Natural killer cell treated with Interleukin-12 subunit alpha and Interleukin-12 subunit beta and Interleukin-15 and Interleukin-18, amount 100 ng/mL, for 72 hours (primary cell): ENCODE results near the gene CLDN4. TPM values are rescaled to one million over a fixed set of nuclear protein-coding genes. Genes with fewer than 3 reads are reported as not detected.
A peak's percentile ranks its signal among the peaks of the same experiment; 100 is the strongest.
"Not testable (repeated sequence)": the region's sequence is repeated elsewhere in the genome, so short reads cannot be mapped to it uniquely, and the experiment has no call there.

Experiments
- ATAC-seq, 2 donors: fragments of 150-1000 bp; cut with Tn5 transposase in 1 of 2; sonication (Bioruptor Pico), chemical (Tn5 transposase) in 1 of 2; 2 replicates each; pipeline ENCODE4 v1.10.0; 2021
- DNase-seq: peaks from one replicate; pipeline ENCODE4 v3.0.0; 2022; ENCODE audit warnings: low spot score
- H3K27ac Mint-ChIP-seq, 2 donors: 1 replicate in 1 of 2; 2 replicates in 1 of 2; pipeline ENCODE4 v1.8.0; 2022; ENCODE audit warnings: mixed read lengths in 2 of 2, mild to moderate bottlenecking in 1 of 2, moderate library complexity in 1 of 2
- H3K27me3 Mint-ChIP-seq, 2 donors: 1 replicate in 1 of 2; 2 replicates in 1 of 2; pipeline ENCODE4 v1.8.0; 2022; ENCODE audit warnings: mixed read lengths in 2 of 2
- H3K36me3 Mint-ChIP-seq: one replicate; pipeline ENCODE4 v1.8.0; 2022; ENCODE audit warnings: mixed read lengths
- H3K4me1 Mint-ChIP-seq, 2 donors: 1 replicate in 1 of 2; 2 replicates in 1 of 2; pipeline ENCODE4 v1.8.0; 2022; ENCODE audit warnings: low read depth in 2 of 2, mixed read lengths in 2 of 2, mild to moderate bottlenecking in 1 of 2
- H3K4me3 Mint-ChIP-seq: one replicate; pipeline ENCODE4 v1.8.0; 2022; ENCODE audit warnings: mixed read lengths
- H3K9me3 Mint-ChIP-seq: 2 replicates; pipeline ENCODE4 v1.8.0; 2022; ENCODE audit warnings: mixed read lengths
- total RNA-seq, 2 donors: library from RNA; stranded (reverse); gene quantifications; one replicate each; pipeline ENCODE4 v1.2.3, GENCODE V29; 2022

CLDN4 gene
- total RNA-seq, 2 donors from 2014 or later, result not detected

- H3K27ac Mint-ChIP-seq, result no peak within 1 kb of the TSS
- no peaks in the 10 kb centered on the region for H3K36me3 Mint-ChIP-seq
- no peaks in the 10 kb centered on the region for H3K9me3 Mint-ChIP-seq
- ATAC-seq (peak; percentile 99), DNase-seq (peak; percentile 89)
- H3K4me1 Mint-ChIP-seq, result peaks cover 0 to 4% of the 10 kb centered on the region in 2 donors
- H3K4me3 Mint-ChIP-seq, result peak within 1 kb of the TSS; percentile 80
- no peaks in the 10 kb centered on the region for H3K27me3 Mint-ChIP-seq
These were observed 11.5 kb downstream of the CLDN4 start, which contains the start of gene METTL27 for GRCh38 chr7:73842067-73842976. Gene METTL27 (minus strand): TSS chr7:73842516. CDS start chr7:73842140, 376 bp downstream.

DNA sequence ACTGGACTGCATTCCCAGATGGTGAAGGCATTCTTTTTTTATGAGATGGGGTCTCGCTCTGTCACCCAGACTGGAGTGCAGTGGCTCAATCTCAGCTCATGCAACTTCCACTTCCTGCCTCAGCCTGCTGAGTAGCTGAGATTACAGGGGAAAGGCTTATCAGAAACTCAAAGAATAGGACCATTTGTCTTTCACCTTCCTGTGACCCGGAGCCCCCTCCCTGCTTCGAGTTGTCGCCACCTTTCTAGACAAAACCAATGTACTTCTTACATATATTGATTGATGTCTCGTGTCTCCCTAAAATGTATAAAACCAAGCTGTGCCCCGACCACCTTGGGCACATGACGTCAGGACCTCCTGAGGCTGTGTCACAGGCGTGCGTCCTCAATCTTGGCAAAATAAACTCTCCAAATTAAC is 13.3 kb downstream of the CLDN4 start:
- DNase-seq (no peak), ATAC-seq (no peak)
- Mint-ChIP-seq H3K4me1 (peaks cover 0 to 4% of the 10 kb centered on the region in 2 donors), H3K36me3 (no peaks in the 10 kb centered on the region), H3K4me3 (no peak overlapping the region), H3K9me3 (no peaks in the 10 kb centered on the region), H3K27me3 (peaks cover 3 to 5% of the 10 kb centered on the region in 2 donors), H3K27ac (no peak overlapping the region)

DNA sequence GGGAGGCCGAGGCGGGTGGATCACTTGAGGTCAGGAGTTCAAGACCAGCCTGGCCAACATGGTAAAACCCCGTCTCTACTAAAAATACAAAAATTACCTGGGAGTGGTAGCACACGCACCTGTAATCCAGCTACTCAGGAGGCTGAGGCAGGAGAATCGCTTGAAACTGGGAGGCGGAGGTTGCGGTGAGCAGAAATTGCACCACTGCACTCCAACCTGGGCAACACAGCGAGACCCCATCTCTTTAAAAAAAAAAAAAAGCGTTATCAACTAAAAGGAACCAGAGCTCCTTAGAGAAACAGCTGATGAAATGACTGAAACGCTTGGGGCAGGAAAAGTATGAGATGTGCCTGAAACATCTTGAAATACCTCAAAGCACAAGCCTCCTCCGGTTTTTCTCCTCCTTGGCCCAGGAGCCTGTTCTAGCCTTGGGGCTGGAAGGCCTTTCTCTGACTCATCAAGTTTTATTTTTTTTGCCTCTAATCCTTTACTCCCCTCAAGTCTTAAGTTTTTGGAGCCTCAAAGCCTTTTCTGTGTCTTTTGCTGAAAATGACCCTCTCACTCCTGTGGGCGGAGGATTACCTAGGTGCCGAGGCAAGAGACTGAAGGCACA is 14.2 kb downstream of the CLDN4 start:
- no peaks in the 10 kb centered on the region for H3K9me3 Mint-ChIP-seq
- no peaks in the 10 kb centered on the region for H3K36me3 Mint-ChIP-seq
- H3K4me1 Mint-ChIP-seq, result peaks cover 0 to 4% of the 10 kb centered on the region in 2 donors
- no peak overlapping the region for H3K27ac Mint-ChIP-seq
- no peak overlapping the region for H3K4me3 Mint-ChIP-seq
- no peak for ATAC-seq
- peak; percentile 35 for DNase-seq
- H3K27me3 Mint-ChIP-seq, result peaks cover 5 to 9% of the 10 kb centered on the region in 2 donors

DNA sequence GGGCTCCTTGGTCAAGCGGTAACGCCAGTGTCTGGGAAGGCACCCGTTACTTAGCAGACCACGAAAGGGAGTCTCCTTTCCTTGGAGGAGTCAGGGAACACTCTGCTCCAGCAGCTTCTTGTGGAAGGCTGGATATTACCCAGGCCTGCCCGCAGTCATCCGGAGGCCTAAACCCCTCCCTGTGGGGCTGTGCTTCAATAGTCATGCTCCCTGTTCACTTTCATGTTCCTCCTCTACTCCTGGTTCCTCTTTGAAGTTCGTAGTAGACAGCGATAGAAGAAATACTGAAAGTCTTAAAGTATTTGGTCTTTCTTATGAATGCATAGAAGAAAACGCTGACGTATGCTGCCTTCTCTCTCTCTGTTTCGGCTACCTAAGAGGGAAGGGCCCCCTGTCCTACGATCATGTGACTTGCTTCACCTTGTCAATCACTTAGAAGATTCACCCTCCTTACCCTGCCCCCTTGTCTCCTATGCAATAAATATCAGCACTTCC is 15.0 kb downstream of the CLDN4 start:
- not testable (repeated sequence) for H3K4me3 Mint-ChIP-seq, H3K9me3 Mint-ChIP-seq, H3K4me1 Mint-ChIP-seq, H3K36me3 Mint-ChIP-seq, H3K27ac Mint-ChIP-seq, DNase-seq, ATAC-seq
- peaks cover 5 to 12% of the 10 kb centered on the region in 2 donors for H3K27me3 Mint-ChIP-seq

GRCh38 chr7:73847941-73848723 is 17.3 kb downstream of the CLDN4 start:
- no peak overlapping the region for H3K27ac Mint-ChIP-seq

GRCh38 chr7:73850781-73851207 is 20.0 kb downstream of the CLDN4 start:
- Mint-ChIP-seq H3K27me3 (peaks cover 20 to 27% of the 10 kb centered on the region in 2 donors), H3K9me3 (no peaks in the 10 kb centered on the region), H3K4me1 (peaks cover 9 to 12% of the 10 kb centered on the region in 2 donors), H3K36me3 (no peaks in the 10 kb centered on the region), H3K27ac (no peak overlapping the region), H3K4me3 (no peak overlapping the region)
- ATAC-seq (no peak), DNase-seq (peak; percentile 29)

More at GRCh38 chr7:73847941-73848723, 17.3 kb downstream of the CLDN4 start:
- DNase-seq (no peak), ATAC-seq (no peak)
- Mint-ChIP-seq H3K4me3 (no peak overlapping the region), H3K27me3 (peaks cover 5 to 20% of the 10 kb centered on the region in 2 donors), H3K4me1 (peaks cover 0 to 11% of the 10 kb centered on the region in 2 donors), H3K9me3 (no peaks in the 10 kb centered on the region), H3K36me3 (no peaks in the 10 kb centered on the region)

- peaks cover 24 to 29% of the 10 kb centered on the region in 2 donors for H3K27me3 Mint-ChIP-seq
- peak overlapping the region in 1 of 2 donors; percentile 27 for H3K27ac Mint-ChIP-seq
- H3K36me3 Mint-ChIP-seq, result no peaks in the 10 kb centered on the region
- H3K4me3 Mint-ChIP-seq, result no peak overlapping the region
- DNase-seq, result no peak
- peaks cover 9 to 14% of the 10 kb centered on the region in 2 donors for H3K4me1 Mint-ChIP-seq
- H3K9me3 Mint-ChIP-seq, result no peaks in the 10 kb centered on the region
- peak; percentile 78 to 86 for ATAC-seq
These were observed 20.9 kb downstream of the CLDN4 start for GRCh38 chr7:73851410-73852338.

DNA sequence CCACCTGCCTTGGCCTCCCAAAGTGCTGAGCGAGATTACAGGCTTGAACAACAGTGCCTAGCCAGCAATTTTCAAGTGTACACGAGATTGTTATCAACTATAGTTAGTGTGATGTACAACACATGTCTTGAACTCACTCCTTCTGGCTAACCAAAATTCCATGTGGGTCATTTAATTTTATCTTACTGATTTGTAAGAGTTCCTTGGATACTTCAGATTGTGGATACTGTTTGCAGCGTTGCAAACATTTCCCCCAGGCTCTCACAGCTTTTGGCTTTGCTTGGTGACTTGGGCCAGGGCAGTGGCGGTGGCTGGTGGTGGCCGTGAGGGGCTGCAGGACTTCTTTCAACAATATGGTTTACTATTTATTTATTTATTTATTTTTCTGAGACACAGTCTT is 21.7 kb downstream of the CLDN4 start:
- Mint-ChIP-seq H3K36me3 (no peaks in the 10 kb centered on the region), H3K9me3 (no peaks in the 10 kb centered on the region), H3K4me1 (peaks cover 9 to 14% of the 10 kb centered on the region in 2 donors), H3K27ac (peak overlapping the region in 1 of 2 donors; percentile 27), H3K4me3 (no peak overlapping the region), H3K27me3 (peaks cover 30 to 31% of the 10 kb centered on the region in 2 donors)
- peak; percentile 37 for DNase-seq
- ATAC-seq, result no peak

GRCh38 chr7:73856941-73857340 is 26.1 kb downstream of the CLDN4 start:
- H3K36me3 Mint-ChIP-seq, result no peaks in the 10 kb centered on the region
- no peak overlapping the region for H3K4me3 Mint-ChIP-seq
- H3K27me3 Mint-ChIP-seq, result peaks cover 17 to 32% of the 10 kb centered on the region in 2 donors
- DNase-seq (peak; percentile 55), ATAC-seq (peak in 1 of 2 donors; percentile 17)
- no peaks in the 10 kb centered on the region for H3K9me3 Mint-ChIP-seq
- H3K27ac Mint-ChIP-seq, result no peak overlapping the region
- peaks cover 7 to 9% of the 10 kb centered on the region in 2 donors for H3K4me1 Mint-ChIP-seq

GRCh38 chr7:73858807-73859206 is 28.0 kb downstream of the CLDN4 start:
- Mint-ChIP-seq H3K4me3 (no peak overlapping the region), H3K27ac (no peak overlapping the region), H3K36me3 (no peaks in the 10 kb centered on the region), H3K27me3 (peaks cover 11 to 26% of the 10 kb centered on the region in 2 donors), H3K4me1 (peaks cover 3 to 9% of the 10 kb centered on the region in 2 donors), H3K9me3 (no peaks in the 10 kb centered on the region)
- DNase-seq (peak; percentile 10), ATAC-seq (no peak)

GRCh38 chr7:73860859-73861258 is 30.1 kb downstream of the CLDN4 start, which contains the start of gene TMEM270:
Gene TMEM270 (plus strand): TSS chr7:73861159. CDS start chr7:73861195, 36 bp downstream.
- Mint-ChIP-seq H3K36me3 (no peaks in the 10 kb centered on the region), H3K27ac (no peak within 1 kb of the TSS), H3K9me3 (no peaks in the 10 kb centered on the region), H3K4me1 (peaks cover 0 to 1% of the 10 kb centered on the region in 2 donors), H3K27me3 (peaks cover 7 to 18% of the 10 kb centered on the region in 2 donors), H3K4me3 (no peak within 1 kb of the TSS)
- no peak for ATAC-seq
- no peak for DNase-seq

DNA sequence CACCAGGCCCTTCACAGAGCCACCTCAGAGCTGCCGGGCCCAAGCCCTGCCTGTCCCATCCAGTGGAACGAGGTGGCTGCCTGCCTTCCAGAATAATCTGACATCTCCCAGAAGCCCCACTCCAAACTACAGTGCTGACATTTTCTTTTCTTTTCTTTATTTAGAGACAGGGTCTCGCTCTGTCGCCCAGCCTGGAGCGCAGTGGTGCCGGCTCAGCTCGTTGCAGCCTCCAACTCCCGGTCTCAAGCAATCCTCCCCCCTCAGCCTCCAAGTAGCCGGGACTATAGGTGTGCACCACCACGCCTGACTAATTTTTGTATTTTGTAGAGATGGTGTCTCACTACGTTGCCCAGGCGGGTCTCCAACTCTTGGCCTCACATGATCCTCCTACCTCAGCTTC is 30.5 kb downstream of the CLDN4 start:
- Mint-ChIP-seq H3K36me3 (no peaks in the 10 kb centered on the region), H3K4me1 (no peaks in the 10 kb centered on the region), H3K4me3 (no peak overlapping the region), H3K27me3 (peaks cover 7 to 17% of the 10 kb centered on the region in 2 donors), H3K9me3 (no peaks in the 10 kb centered on the region), H3K27ac (no peak overlapping the region)
- DNase-seq (no peak), ATAC-seq (no peak)
